ENCODE data around the gene UACA. TPM values are rescaled to one million over a fixed set of nuclear protein-coding genes. Genes with fewer than 3 reads are reported as not detected.

UACA gene
- polyA plus RNA-seq, 3 donors: 79.7 to 110 (median 102) TPM

Other genes starting within 250 kb of the UACA start
- 10 to 100 TPM; 12.9 to 19.1 (median 15.3) TPM for gene LARP6, start 90.6 kb upstream of the UACA start, polyA plus RNA-seq (ENCODE audit: insufficient read length in 3 of 3)
- 1 to 10 TPM; 7.5 to 9.7 (median 7.8) TPM for gene THAP10, start 128.9 kb upstream of the UACA start, polyA plus RNA-seq (ENCODE audit: insufficient read length in 3 of 3)
- 10 to 100 TPM; 15.3 to 20.0 (median 17.0) TPM for gene LRRC49, start 129.3 kb upstream of the UACA start, polyA plus RNA-seq (ENCODE audit: insufficient read length in 3 of 3)

Data from renal pelvis (tissue), 3 donors.